Panc1 (cell line): ENCODE measurements around the gene HDAC3. TPM values are rescaled to one million over a fixed set of nuclear protein-coding genes. Genes with fewer than 3 reads are reported as not detected.

ENCODE experiments used
- ATAC-seq: fragments of 200-7000 bp; cut with Tn5 transposase; 2 replicates; pipeline ENCODE4 v1.9.1; 2020; ENCODE audit warnings: mild to moderate bottlenecking, moderate library complexity
- BruUV-seq: library from RNA; stranded (reverse); fragments of 400-500 nt; replicated peaks from 2 replicates; lab custom pipeline; 2021; lab: Mats Ljungman, UMichigan
- CTCF ChIA-PET: fragments of 300-600 bp; sonication (Branson Sonifier 250); formaldehyde crosslinking; loops from one replicate; lab custom pipeline; 2022; ENCODE audit warnings: antibody characterized with exemption; lab: Charles Lee
- POLR2A ChIA-PET: fragments of 300-600 bp; sonication (Branson Sonifier 250); formaldehyde crosslinking; loops from one replicate; lab custom pipeline; 2022; ENCODE audit warnings: antibody characterized with exemption; lab: Charles Lee
- DNase-seq: peaks from one replicate; pipeline ENCODE4 v3.0.0-alpha.2; 2010; ENCODE audit warnings: low read depth, low spot score
- H3K27ac ChIP-seq: 2 replicates; pipeline ENCODE4 v1.5.1; 2011; ENCODE audit warnings: mild to moderate bottlenecking, low read length, inconsistent platforms
- H3K27me3 ChIP-seq: fragments of 200-500 bp; sonication (Bioruptor generic); 2 replicates; pipeline ENCODE4 v1.6.0; 2014; ENCODE audit warnings: low read length, inconsistent platforms; ENCODE audit not compliant: control insufficient read depth, insufficient read depth
- H3K36me3 ChIP-seq: fragments of 200-500 bp; sonication (Bioruptor generic); 2 replicates; pipeline ENCODE4 v1.5.1; 2014; ENCODE audit warnings: inconsistent platforms, mild to moderate bottlenecking, low read length, moderate library complexity; ENCODE audit not compliant: control insufficient read depth, insufficient read depth
- H3K4me1 ChIP-seq: 2 replicates; pipeline ENCODE4 v1.5.1; 2011; ENCODE audit warnings: inconsistent platforms, mild to moderate bottlenecking, low read length, moderate library complexity; ENCODE audit not compliant: control insufficient read depth, insufficient read depth
- H3K4me3 ChIP-seq, 2 experiments: 2 replicates each; pipeline ENCODE4 v1.5.1; 2011 to 2012; ENCODE audit warnings: low read depth in 2 of 2, low read length in 2 of 2, mild to moderate bottlenecking in 2 of 2, inconsistent platforms in 1 of 2, moderate library complexity in 1 of 2
- H3K9me3 ChIP-seq: fragments of 200-500 bp; sonication (Bioruptor generic); 2 replicates; pipeline ENCODE4 v1.5.1; 2014; ENCODE audit warnings: low read depth, mild to moderate bottlenecking, inconsistent platforms, low read length, moderate library complexity; ENCODE audit not compliant: control insufficient read depth, insufficient read depth
- POLR2AphosphoS5 ChIP-seq: IDR thresholded peaks from 2 replicates; pipeline ENCODE4 v1.6.1; 2012; ENCODE audit warnings: mild to moderate bottlenecking, low read depth, low read length, moderate library complexity
- REST ChIP-seq, 2 experiments: IDR thresholded peaks; 2 replicates each; pipeline ENCODE4 v1.6.1; 2011 to 2012; ENCODE audit warnings: low read depth in 2 of 2, control low read depth in 1 of 2, low read length in 1 of 2, mild to moderate bottlenecking in 1 of 2, moderate library complexity in 1 of 2; ENCODE audit not compliant: insufficient read depth in 1 of 2
- SIN3A ChIP-seq: IDR thresholded peaks from 2 replicates; pipeline ENCODE4 v1.6.1; 2012; ENCODE audit warnings: low read depth, mild to moderate bottlenecking, low read length, moderate library complexity, borderline replicate concordance; ENCODE audit not compliant: insufficient read depth
- TCF7L2 ChIP-seq: IDR thresholded peaks from 2 replicates; pipeline ENCODE4 v1.6.1; 2011; ENCODE audit warnings: mild to moderate bottlenecking, low read depth, low read length, inconsistent platforms
- in situ Hi-C: cut with HindIII; loops from 2 replicates; pipeline ENCODE4 v1.10.0; 2016; ENCODE audit warnings: low sequenced_read_pairs, low pct_unique_long_range_greater_than_20kb
- intact Hi-C: fragments of 100-400 bp; cut with micrococcal nuclease; formaldehyde crosslinking; loops from one replicate; pipeline ENCODE4 v1.10.0; 2022; ENCODE audit not compliant: unreplicated experiment
- total RNA-seq: library from RNA; stranded (reverse); gene quantifications from one replicate; pipeline ENCODE4 v1.2.1, GENCODE V29; 2021; ENCODE audit not compliant: unreplicated experiment
- TF ChIP-seq, protein P1 (sequence below): fragments of 450-650 bp; IDR thresholded peaks from 2 replicates; pipeline ENCODE4 v1.5.1; 2017; ENCODE audit warnings: mild to moderate bottlenecking

The HDAC3 gene
- total RNA-seq, 1 experiment from 2014 or later, result 75.5 TPM

DNA sequence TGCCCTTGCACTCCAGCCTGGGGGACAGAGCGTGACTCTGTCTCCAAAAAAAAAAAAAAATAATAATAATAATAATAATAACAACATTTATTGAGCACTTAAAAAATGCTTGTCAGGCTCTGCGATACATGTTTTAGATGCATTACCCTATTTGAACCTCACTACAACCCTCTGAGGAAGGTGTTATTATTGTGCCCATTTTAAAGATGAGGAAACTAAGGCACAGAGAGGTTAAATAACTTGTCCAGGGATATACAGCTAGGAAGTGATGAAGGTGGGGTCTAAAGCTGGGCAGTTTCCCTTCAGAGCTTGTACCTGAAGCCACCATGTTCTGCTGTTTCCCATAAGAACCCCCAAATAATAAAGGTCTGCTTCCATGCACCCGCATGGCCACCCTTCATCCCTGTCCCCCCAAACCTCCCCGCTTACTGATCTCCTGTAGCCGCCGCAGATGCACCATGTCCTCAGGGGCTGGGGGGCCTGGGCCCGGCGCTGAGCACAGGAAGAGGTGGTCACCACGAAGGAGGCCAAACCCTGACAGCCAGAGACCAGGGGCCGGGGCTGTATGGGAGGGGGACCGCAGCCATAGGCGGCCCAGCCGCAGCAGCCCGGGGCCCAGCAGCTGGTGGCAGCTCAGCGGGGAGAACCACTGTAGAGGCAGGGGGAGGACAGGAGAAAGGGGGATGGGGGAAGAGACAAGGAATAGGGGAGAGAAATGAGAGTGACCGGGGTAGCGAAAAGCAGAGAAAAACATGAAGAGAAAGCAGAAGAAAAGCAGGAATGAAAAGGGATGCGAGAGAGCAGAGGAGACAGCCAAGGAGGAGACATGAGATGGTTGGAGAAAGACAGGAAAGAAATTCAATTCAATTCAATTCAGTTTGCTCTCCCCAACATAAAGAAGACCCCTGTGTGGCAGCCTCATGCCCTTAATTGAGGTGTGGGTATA is 29.6 kb upstream of the HDAC3 start:
- Histone ChIP-seq H3K9me3 (no peaks in the 10 kb centered on the region), H3K27me3 (no peaks in the 10 kb centered on the region), H3K36me3 (no peaks in the 10 kb centered on the region), H3K4me1 (0 out of 2 replicates have a peak, but pooled peaks cover 3% of the 10 kb centered on the region), H3K27ac (no peak overlapping the region), H3K4me3 (no peak overlapping the region)
- intact Hi-C loops (loop anchor here (10.0 kb wide), 1 partner anchor 299 kb away; the partner anchor contains the start of gene RNF14), in situ Hi-C loops (no loop called here)
- TF ChIP-seq TCF7L2, result no peak
- TF ChIP-seq, protein P1, sequence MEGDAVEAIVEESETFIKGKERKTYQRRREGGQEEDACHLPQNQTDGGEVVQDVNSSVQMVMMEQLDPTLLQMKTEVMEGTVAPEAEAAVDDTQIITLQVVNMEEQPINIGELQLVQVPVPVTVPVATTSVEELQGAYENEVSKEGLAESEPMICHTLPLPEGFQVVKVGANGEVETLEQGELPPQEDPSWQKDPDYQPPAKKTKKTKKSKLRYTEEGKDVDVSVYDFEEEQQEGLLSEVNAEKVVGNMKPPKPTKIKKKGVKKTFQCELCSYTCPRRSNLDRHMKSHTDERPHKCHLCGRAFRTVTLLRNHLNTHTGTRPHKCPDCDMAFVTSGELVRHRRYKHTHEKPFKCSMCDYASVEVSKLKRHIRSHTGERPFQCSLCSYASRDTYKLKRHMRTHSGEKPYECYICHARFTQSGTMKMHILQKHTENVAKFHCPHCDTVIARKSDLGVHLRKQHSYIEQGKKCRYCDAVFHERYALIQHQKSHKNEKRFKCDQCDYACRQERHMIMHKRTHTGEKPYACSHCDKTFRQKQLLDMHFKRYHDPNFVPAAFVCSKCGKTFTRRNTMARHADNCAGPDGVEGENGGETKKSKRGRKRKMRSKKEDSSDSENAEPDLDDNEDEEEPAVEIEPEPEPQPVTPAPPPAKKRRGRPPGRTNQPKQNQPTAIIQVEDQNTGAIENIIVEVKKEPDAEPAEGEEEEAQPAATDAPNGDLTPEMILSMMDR, result no peak
- TF ChIP-seq POLR2AphosphoS5, result no peak
- no peak for TF ChIP-seq SIN3A
- no peak for TF ChIP-seq REST (IDR thresholded peaks at IDR 0.05; ENCODE audit: insufficient read depth in 1 of 2, low read depth in 2 of 2, low read length in 1 of 2)
- DNase-seq (no peak), ATAC-seq (no peak)
- no TSS peak for BruUV-seq
- ChIA-PET CTCF (interaction anchor here (0.6 kb wide), 1 partner anchor 74 kb away, joined by 3 read pairs; no protein-coding TSS in a partner anchor), POLR2A (no interaction called here)

DNA sequence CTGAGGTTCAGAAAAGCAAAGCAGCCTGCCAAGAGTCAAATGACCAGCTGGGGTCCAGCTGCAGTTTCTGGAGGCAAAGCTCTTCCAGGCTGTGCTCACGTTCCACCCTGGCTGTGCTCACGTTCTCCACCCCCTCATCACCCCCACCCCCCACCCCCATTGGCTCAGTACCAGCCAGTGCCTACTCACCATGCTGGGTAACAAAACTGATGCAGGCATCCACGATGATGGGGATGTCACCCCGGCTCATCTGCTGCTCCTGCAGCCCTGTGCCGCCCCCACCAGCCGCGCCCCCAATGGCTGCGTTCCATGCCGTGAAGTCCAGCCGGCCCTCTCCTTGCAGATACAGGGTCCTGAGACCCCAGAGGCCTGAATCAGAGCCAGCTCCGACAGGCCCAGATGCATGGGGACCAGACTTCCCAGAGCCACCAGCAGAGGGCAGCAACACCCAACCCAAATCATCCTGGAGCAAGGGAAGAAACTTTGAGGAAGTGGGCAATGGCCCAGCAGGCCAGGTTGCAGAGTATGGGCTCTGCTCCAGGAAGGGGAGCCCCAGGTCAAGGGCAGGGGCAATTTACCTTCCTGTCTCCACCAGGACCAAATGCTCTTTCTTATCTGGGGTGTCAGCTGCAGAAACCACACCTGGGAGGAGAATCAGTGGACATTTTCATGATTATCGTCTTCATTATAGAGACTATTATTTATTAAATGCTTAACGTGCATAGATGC is 28.2 kb upstream of the HDAC3 start:
- peak; percentile 94 for ATAC-seq
- Histone ChIP-seq H3K27me3 (no peaks in the 10 kb centered on the region), H3K4me3 (no peak overlapping the region), H3K36me3 (no peaks in the 10 kb centered on the region), H3K9me3 (no peaks in the 10 kb centered on the region), H3K4me1 (0 out of 2 replicates have a peak, but pooled peaks cover 3% of the 10 kb centered on the region), H3K27ac (no peak overlapping the region)
- intact Hi-C loops (loop anchor here (10.0 kb wide), 1 partner anchor 300 kb away; the partner anchor contains the start of gene RNF14), in situ Hi-C loops (no loop called here)
- no TSS peak for BruUV-seq
- POLR2A ChIA-PET, result no interaction called here
- no peak for TF ChIP-seq POLR2AphosphoS5
- TF ChIP-seq, protein P1, result peak; percentile 95
- peak; percentile 41 for DNase-seq
- CTCF ChIA-PET, result interaction anchor here (0.6 to 1.2 kb wide), 4 partner anchors 17 to 296 kb away, joined by 3 to 9 read pairs (median 6); partner anchors contain the start of gene ARAP3
